GM23338 (cell line): Measurements from ENCODE around the gene XKR7. TPM values are rescaled to one million over a fixed set of nuclear protein-coding genes. Genes with fewer than 3 reads are reported as not detected.

ENCODE experiments used
- ATAC-seq: fragments of 200-7000 bp; cut with Tn5 transposase; 3 replicates; pipeline ENCODE4 v1.9.1; 2020
- DNase-seq: peaks from one replicate; pipeline ENCODE4 v3.0.0-alpha.2; 2015; ENCODE audit warnings: low spot score
- H2AFZ ChIP-seq: fragments of 200-600 bp; sonication (generic); 2 replicates; pipeline ENCODE4 v1.8.0; 2016; ENCODE audit warnings: antibody characterized with exemption, mild to moderate bottlenecking, moderate library complexity
- H3F3A ChIP-seq: fragments of 200-600 bp; sonication (generic); replicated peaks from 2 replicates; pipeline ENCODE4 v1.8.0; 2017; ENCODE audit warnings: antibody characterized with exemption, mixed run types, low read depth
- H3K27ac ChIP-seq: fragments of 200-600 bp; sonication (generic); 2 replicates; pipeline ENCODE4 v1.6.1; 2016; ENCODE audit warnings: low read depth
- H3K27me3 ChIP-seq: fragments of 200-600 bp; sonication (generic); 2 replicates; pipeline ENCODE4 v1.8.0; 2016; ENCODE audit warnings: mild to moderate bottlenecking, mixed run types, moderate library complexity; ENCODE audit not compliant: insufficient read depth
- H3K36me3 ChIP-seq: fragments of 200-600 bp; sonication (generic); 2 replicates; pipeline ENCODE4 v1.8.0; 2016; ENCODE audit warnings: mild to moderate bottlenecking; ENCODE audit not compliant: insufficient read depth
- H3K4me1 ChIP-seq: fragments of 200-600 bp; sonication (generic); 2 replicates; pipeline ENCODE4 v1.8.0; 2016; ENCODE audit warnings: mild to moderate bottlenecking, moderate library complexity; ENCODE audit not compliant: insufficient read depth
- H3K4me2 ChIP-seq: fragments of 200-600 bp; sonication (generic); 2 replicates; pipeline ENCODE4 v1.7.1; 2017; ENCODE audit warnings: mixed run types
- H3K4me3 ChIP-seq: fragments of 200-600 bp; sonication (generic); 2 replicates; pipeline ENCODE4 v1.6.1; 2016; ENCODE audit warnings: mixed run types
- H3K79me2 ChIP-seq: fragments of 200-600 bp; sonication (generic); replicated peaks from 2 replicates; pipeline ENCODE4 v1.8.0; 2017; ENCODE audit warnings: mild to moderate bottlenecking; ENCODE audit not compliant: insufficient read depth
- H3K9me2 ChIP-seq: fragments of 200-600 bp; sonication (generic); 2 replicates; pipeline ENCODE4 v1.8.0; 2017; ENCODE audit not compliant: insufficient read depth
- H4K20me1 ChIP-seq: fragments of 200-600 bp; sonication (generic); replicated peaks from 2 replicates; pipeline ENCODE4 v1.8.0; 2017; ENCODE audit warnings: mild to moderate bottlenecking; ENCODE audit not compliant: insufficient read depth
- H3K27ac Mint-ChIP-seq: 2 replicates; pipeline ENCODE4 v1.8.0; 2020; ENCODE audit warnings: inconsistent platforms, mild to moderate bottlenecking, moderate library complexity, mixed read lengths
- H3K27me3 Mint-ChIP-seq: 3 replicates; pipeline ENCODE4 v1.8.0; 2022; ENCODE audit warnings: low read depth, mild to moderate bottlenecking, moderate library complexity, mixed read lengths, inconsistent platforms; ENCODE audit not compliant: insufficient read depth, poor library complexity
- H3K36me3 Mint-ChIP-seq: 3 replicates; pipeline ENCODE4 v1.8.0; 2021; ENCODE audit warnings: low read depth, mild to moderate bottlenecking, inconsistent platforms, moderate library complexity, mixed read lengths
- H3K4me1 Mint-ChIP-seq: 3 replicates; pipeline ENCODE4 v1.8.0; 2020; ENCODE audit warnings: mild to moderate bottlenecking, inconsistent platforms, mixed read lengths
- H3K4me3 Mint-ChIP-seq: 3 replicates; pipeline ENCODE4 v1.8.0; 2021; ENCODE audit warnings: moderate library complexity, mild to moderate bottlenecking, inconsistent platforms, mixed read lengths
- H3K9me3 Mint-ChIP-seq: 3 replicates; pipeline ENCODE4 v1.8.0; 2020; ENCODE audit warnings: moderate library complexity, mild to moderate bottlenecking, inconsistent platforms, mixed read lengths
- CREB1 ChIP-seq: fragments of 250-450 bp; sonication (Bioruptor Pico); IDR thresholded peaks from 2 replicates; pipeline ENCODE4 v1.5.0; 2020; ENCODE audit warnings: low read depth, mild to moderate bottlenecking, moderate library complexity
- EZH2 ChIP-seq: fragments of 200-600 bp; sonication (generic); IDR thresholded peaks from one replicate; pipeline ENCODE4 v1.8.0; 2017; ENCODE audit warnings: antibody characterized with exemption, mild to moderate bottlenecking, low read depth; ENCODE audit not compliant: unreplicated experiment
- EZH2phosphoT487 ChIP-seq: fragments of 200-600 bp; sonication (generic); IDR thresholded peaks from one replicate; pipeline ENCODE4 v1.8.1; 2018; ENCODE audit warnings: antibody characterized with exemption; ENCODE audit not compliant: unreplicated experiment
- JUNB ChIP-seq: IDR thresholded peaks from one replicate; pipeline ENCODE4 v1.6.1; 2016; ENCODE audit warnings: antibody characterized with exemption; ENCODE audit not compliant: unreplicated experiment
- NANOG ChIP-seq: IDR thresholded peaks from 2 replicates; pipeline ENCODE4 v1.6.1; 2016; ENCODE audit warnings: antibody characterized with exemption, borderline replicate concordance
- POLR2AphosphoS5 ChIP-seq: IDR thresholded peaks from 2 replicates; pipeline ENCODE4 v1.6.1; 2016; ENCODE audit warnings: antibody characterized with exemption, low read depth
- STAT1 ChIP-seq: IDR thresholded peaks from one replicate; pipeline ENCODE4 v1.6.1; 2016; ENCODE audit warnings: antibody characterized with exemption; ENCODE audit not compliant: unreplicated experiment
- ZNF114 ChIP-seq: fragments of 250-450 bp; sonication (Bioruptor Pico); IDR thresholded peaks from 2 replicates; pipeline ENCODE4 v1.5.0; 2020; ENCODE audit warnings: mild to moderate bottlenecking, moderate library complexity
- ZNF331 ChIP-seq: fragments of 250-450 bp; sonication (Bioruptor Pico); IDR thresholded peaks from 2 replicates; pipeline ENCODE4 v1.5.0; 2020; ENCODE audit warnings: low read depth, mild to moderate bottlenecking, moderate library complexity
- polyA plus RNA-seq: library from polyadenylated mRNA; unstranded; fragments of >200 nt; fragmentation: Nextera tagmentation; extraction: Ambion mirVana; gene quantifications from 2 replicates; pipeline ENCODE4 v1.2.1, GENCODE V29; 2016
- total RNA-seq: library from RNA; depleted of rRNA; stranded (reverse); fragments of >200 nt; shearing (Covaris generic); gene quantifications from 2 replicates; pipeline ENCODE4 v1.2.3, GENCODE V29; 2014
- TF ChIP-seq, protein P1 (sequence below): fragments of 250-450 bp; sonication (Bioruptor Pico); IDR thresholded peaks from 2 replicates; pipeline ENCODE4 v1.5.0; 2020; ENCODE audit warnings: mild to moderate bottlenecking, moderate library complexity
- TF ChIP-seq, protein P2 (sequence below): IDR thresholded peaks from 2 replicates; pipeline ENCODE4 v1.6.1; 2016; ENCODE audit warnings: antibody characterized with exemption
- TF ChIP-seq, protein P3 (sequence below): IDR thresholded peaks from one replicate; pipeline ENCODE4 v1.6.1; 2018; ENCODE audit warnings: antibody characterized with exemption; ENCODE audit not compliant: unreplicated experiment
- TF ChIP-seq, protein P4 (sequence below), 2 experiments: fragments of 200-600 bp in 1 of 2; sonication (generic) in 1 of 2; conservative IDR thresholded peaks; 2 replicates each; pipeline versions ENCODE4 v1.5.1 to v1.6.1; 2016 to 2017; ENCODE audit warnings: antibody characterized with exemption in 2 of 2, low read depth in 2 of 2, mild to moderate bottlenecking in 2 of 2, moderate library complexity in 1 of 2

The XKR7 gene
- total and polyA plus RNA-seq, 2 experiments from 2014 or later, result 0.61 to 3.9 TPM

DNA sequence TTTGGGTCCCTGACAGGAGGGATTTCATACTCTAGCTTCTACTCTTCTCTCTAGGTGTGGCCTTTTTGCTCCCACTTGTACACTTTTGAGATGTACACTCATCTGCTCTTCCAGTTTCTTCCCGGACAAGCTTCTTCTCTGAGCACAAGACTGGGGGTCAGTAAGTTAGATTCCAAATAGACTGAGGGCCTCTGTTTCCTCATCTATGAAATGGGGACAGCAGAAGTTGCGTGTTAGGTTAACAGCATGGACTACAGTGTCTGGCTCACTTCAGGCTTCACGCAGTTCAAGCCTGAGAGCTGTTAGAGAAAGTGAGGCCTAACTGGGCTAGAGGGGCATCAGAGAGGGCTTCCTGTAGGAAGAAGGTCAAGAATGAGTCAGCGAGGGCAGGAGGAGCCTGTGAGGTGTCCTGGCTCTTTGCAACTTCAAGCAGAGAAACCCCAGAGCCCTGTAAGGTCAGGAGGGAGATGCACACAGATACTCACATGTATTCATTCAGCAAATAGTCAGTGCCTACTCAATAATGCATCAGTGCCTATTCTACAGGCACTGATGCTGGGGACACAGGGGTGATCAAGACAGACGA is 20.6 kb downstream of the XKR7 start:
- no peak for ATAC-seq
- Histone ChIP-seq H3K27ac (no peak overlapping the region), H3K79me2 (no peaks in the 10 kb centered on the region), H3K4me3 (no peak overlapping the region), H3K4me2 (no peak overlapping the region), H3K9me2 (no peaks in the 10 kb centered on the region), H3K4me1 (no peaks in the 10 kb centered on the region), H3F3A (no peaks in the 10 kb centered on the region), H3K27me3 (peaks cover 11% of the 10 kb centered on the region), H3K36me3 (no peaks in the 10 kb centered on the region), H4K20me1 (peaks cover 6% of the 10 kb centered on the region; the same call in 1 of the 2 replicates), H2AFZ (no peak overlapping the region)
- Mint-ChIP-seq H3K27me3 (peaks cover 8% of the 10 kb centered on the region), H3K9me3 (no peaks in the 10 kb centered on the region; the same call in 1 of the 3 replicates), H3K4me3 (no peak overlapping the region), H3K4me1 (peaks cover 1% of the 10 kb centered on the region; the same call in 1 of the 3 replicates), H3K36me3 (no peaks in the 10 kb centered on the region), H3K27ac (no peak overlapping the region)
- no peak for TF ChIP-seq STAT1
- no peak for TF ChIP-seq CREB1 (CRISPR knock-in tag)
- no peak for TF ChIP-seq ZNF331 (CRISPR knock-in tag)
- TF ChIP-seq, protein P1, sequence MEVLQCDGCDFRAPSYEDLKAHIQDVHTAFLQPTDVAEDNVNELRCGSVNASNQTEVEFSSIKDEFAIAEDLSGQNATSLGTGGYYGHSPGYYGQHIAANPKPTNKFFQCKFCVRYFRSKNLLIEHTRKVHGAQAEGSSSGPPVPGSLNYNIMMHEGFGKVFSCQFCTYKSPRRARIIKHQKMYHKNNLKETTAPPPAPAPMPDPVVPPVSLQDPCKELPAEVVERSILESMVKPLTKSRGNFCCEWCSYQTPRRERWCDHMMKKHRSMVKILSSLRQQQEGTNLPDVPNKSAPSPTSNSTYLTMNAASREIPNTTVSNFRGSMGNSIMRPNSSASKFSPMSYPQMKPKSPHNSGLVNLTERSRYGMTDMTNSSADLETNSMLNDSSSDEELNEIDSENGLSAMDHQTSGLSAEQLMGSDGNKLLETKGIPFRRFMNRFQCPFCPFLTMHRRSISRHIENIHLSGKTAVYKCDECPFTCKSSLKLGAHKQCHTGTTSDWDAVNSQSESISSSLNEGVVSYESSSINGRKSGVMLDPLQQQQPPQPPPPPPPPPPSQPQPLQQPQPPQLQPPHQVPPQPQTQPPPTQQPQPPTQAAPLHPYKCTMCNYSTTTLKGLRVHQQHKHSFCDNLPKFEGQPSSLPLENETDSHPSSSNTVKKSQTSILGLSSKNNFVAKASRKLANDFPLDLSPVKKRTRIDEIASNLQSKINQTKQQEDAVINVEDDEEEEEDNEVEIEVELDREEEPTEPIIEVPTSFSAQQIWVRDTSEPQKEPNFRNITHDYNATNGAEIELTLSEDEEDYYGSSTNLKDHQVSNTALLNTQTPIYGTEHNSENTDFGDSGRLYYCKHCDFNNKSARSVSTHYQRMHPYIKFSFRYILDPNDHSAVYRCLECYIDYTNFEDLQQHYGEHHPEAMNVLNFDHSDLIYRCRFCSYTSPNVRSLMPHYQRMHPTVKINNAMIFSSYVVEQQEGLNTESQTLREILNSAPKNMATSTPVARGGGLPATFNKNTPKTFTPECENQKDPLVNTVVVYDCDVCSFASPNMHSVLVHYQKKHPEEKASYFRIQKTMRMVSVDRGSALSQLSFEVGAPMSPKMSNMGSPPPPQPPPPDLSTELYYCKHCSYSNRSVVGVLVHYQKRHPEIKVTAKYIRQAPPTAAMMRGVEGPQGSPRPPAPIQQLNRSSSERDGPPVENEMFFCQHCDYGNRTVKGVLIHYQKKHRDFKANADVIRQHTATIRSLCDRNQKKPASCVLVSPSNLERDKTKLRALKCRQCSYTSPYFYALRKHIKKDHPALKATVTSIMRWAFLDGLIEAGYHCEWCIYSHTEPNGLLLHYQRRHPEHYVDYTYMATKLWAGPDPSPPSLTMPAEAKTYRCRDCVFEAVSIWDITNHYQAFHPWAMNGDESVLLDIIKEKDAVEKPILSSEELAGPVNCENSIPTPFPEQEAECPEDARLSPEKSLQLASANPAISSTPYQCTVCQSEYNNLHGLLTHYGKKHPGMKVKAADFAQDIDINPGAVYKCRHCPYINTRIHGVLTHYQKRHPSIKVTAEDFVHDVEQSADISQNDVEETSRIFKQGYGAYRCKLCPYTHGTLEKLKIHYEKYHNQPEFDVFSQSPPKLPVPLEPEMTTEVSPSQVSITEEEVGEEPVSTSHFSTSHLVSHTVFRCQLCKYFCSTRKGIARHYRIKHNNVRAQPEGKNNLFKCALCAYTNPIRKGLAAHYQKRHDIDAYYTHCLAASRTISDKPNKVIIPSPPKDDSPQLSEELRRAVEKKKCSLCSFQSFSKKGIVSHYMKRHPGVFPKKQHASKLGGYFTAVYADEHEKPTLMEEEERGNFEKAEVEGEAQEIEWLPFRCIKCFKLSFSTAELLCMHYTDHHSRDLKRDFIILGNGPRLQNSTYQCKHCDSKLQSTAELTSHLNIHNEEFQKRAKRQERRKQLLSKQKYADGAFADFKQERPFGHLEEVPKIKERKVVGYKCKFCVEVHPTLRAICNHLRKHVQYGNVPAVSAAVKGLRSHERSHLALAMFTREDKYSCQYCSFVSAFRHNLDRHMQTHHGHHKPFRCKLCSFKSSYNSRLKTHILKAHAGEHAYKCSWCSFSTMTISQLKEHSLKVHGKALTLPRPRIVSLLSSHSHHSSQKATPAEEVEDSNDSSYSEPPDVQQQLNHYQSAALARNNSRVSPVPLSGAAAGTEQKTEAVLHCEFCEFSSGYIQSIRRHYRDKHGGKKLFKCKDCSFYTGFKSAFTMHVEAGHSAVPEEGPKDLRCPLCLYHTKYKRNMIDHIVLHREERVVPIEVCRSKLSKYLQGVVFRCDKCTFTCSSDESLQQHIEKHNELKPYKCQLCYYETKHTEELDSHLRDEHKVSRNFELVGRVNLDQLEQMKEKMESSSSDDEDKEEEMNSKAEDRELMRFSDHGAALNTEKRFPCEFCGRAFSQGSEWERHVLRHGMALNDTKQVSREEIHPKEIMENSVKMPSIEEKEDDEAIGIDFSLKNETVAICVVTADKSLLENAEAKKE (CRISPR knock-in tag), result no peak
- TF ChIP-seq, protein P2, sequence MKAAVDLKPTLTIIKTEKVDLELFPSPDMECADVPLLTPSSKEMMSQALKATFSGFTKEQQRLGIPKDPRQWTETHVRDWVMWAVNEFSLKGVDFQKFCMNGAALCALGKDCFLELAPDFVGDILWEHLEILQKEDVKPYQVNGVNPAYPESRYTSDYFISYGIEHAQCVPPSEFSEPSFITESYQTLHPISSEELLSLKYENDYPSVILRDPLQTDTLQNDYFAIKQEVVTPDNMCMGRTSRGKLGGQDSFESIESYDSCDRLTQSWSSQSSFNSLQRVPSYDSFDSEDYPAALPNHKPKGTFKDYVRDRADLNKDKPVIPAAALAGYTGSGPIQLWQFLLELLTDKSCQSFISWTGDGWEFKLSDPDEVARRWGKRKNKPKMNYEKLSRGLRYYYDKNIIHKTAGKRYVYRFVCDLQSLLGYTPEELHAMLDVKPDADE, result no peak
- TF ChIP-seq EZH2phosphoT487, result no peak
- TF ChIP-seq, protein P3, sequence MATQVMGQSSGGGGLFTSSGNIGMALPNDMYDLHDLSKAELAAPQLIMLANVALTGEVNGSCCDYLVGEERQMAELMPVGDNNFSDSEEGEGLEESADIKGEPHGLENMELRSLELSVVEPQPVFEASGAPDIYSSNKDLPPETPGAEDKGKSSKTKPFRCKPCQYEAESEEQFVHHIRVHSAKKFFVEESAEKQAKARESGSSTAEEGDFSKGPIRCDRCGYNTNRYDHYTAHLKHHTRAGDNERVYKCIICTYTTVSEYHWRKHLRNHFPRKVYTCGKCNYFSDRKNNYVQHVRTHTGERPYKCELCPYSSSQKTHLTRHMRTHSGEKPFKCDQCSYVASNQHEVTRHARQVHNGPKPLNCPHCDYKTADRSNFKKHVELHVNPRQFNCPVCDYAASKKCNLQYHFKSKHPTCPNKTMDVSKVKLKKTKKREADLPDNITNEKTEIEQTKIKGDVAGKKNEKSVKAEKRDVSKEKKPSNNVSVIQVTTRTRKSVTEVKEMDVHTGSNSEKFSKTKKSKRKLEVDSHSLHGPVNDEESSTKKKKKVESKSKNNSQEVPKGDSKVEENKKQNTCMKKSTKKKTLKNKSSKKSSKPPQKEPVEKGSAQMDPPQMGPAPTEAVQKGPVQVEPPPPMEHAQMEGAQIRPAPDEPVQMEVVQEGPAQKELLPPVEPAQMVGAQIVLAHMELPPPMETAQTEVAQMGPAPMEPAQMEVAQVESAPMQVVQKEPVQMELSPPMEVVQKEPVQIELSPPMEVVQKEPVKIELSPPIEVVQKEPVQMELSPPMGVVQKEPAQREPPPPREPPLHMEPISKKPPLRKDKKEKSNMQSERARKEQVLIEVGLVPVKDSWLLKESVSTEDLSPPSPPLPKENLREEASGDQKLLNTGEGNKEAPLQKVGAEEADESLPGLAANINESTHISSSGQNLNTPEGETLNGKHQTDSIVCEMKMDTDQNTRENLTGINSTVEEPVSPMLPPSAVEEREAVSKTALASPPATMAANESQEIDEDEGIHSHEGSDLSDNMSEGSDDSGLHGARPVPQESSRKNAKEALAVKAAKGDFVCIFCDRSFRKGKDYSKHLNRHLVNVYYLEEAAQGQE, result no peak
- no peak for TF ChIP-seq ZNF114 (CRISPR knock-in tag)
- no peak for TF ChIP-seq JUNB
- no peak for TF ChIP-seq NANOG
- TF ChIP-seq EZH2, result no peak
- TF ChIP-seq, protein P4, sequence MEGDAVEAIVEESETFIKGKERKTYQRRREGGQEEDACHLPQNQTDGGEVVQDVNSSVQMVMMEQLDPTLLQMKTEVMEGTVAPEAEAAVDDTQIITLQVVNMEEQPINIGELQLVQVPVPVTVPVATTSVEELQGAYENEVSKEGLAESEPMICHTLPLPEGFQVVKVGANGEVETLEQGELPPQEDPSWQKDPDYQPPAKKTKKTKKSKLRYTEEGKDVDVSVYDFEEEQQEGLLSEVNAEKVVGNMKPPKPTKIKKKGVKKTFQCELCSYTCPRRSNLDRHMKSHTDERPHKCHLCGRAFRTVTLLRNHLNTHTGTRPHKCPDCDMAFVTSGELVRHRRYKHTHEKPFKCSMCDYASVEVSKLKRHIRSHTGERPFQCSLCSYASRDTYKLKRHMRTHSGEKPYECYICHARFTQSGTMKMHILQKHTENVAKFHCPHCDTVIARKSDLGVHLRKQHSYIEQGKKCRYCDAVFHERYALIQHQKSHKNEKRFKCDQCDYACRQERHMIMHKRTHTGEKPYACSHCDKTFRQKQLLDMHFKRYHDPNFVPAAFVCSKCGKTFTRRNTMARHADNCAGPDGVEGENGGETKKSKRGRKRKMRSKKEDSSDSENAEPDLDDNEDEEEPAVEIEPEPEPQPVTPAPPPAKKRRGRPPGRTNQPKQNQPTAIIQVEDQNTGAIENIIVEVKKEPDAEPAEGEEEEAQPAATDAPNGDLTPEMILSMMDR (conservative IDR thresholded peaks at IDR 0.05; ENCODE audit: low read depth in 2 of 2), result no peak
- TF ChIP-seq POLR2AphosphoS5, result no peak
- DNase-seq, result no peak
